Endothelial cell (in vitro differentiated cells): ENCODE measurements around the gene CLEC9A. TPM values are rescaled to one million over a fixed set of nuclear protein-coding genes. Genes with fewer than 3 reads are reported as not detected.

Experiments used
- DNase-seq: peaks from one replicate; pipeline ENCODE4 v3.0.0; 2021; ENCODE audit warnings: low spot score
- H3K27ac Mint-ChIP-seq: one replicate; pipeline ENCODE4 v1.8.0; 2021; ENCODE audit warnings: mixed read lengths, inconsistent platforms; ENCODE audit not compliant: unreplicated experiment
- H3K27me3 Mint-ChIP-seq: one replicate; pipeline ENCODE4 v1.8.0; 2021; ENCODE audit warnings: mild to moderate bottlenecking, moderate library complexity, mixed read lengths, inconsistent platforms; ENCODE audit not compliant: unreplicated experiment
- H3K36me3 Mint-ChIP-seq: one replicate; pipeline ENCODE4 v1.8.0; 2021; ENCODE audit warnings: mild to moderate bottlenecking, low read depth, mixed read lengths, inconsistent platforms; ENCODE audit not compliant: unreplicated experiment
- H3K4me1 Mint-ChIP-seq: one replicate; pipeline ENCODE4 v1.8.0; 2021; ENCODE audit warnings: mild to moderate bottlenecking, mixed read lengths, inconsistent platforms; ENCODE audit not compliant: unreplicated experiment
- H3K4me3 Mint-ChIP-seq: one replicate; pipeline ENCODE4 v1.8.0; 2021; ENCODE audit warnings: mild to moderate bottlenecking, mixed read lengths, inconsistent platforms; ENCODE audit not compliant: unreplicated experiment
- H3K9me3 Mint-ChIP-seq: one replicate; pipeline ENCODE4 v1.8.0; 2021; ENCODE audit warnings: mixed read lengths, inconsistent platforms; ENCODE audit not compliant: unreplicated experiment
- total RNA-seq: library from RNA; stranded (reverse); fragmentation: NEBNext Ultra II Directional; extraction: Animal tissue kit (Norgen Biotek cat#: 25700); gene quantifications from one replicate; pipeline ENCODE4 v1.2.1, GENCODE V29; 2021; ENCODE audit not compliant: unreplicated experiment
- TF ChIP-seq, protein P1 (sequence below): fragments of 200-600 bp; sonication (generic); IDR thresholded peaks from one replicate; pipeline ENCODE4 v1.5.0; 2021; ENCODE audit warnings: antibody characterized with exemption; ENCODE audit not compliant: unreplicated experiment

Gene CLEC9A
- total RNA-seq, 1 donor from 2014 or later = not detected

DNA sequence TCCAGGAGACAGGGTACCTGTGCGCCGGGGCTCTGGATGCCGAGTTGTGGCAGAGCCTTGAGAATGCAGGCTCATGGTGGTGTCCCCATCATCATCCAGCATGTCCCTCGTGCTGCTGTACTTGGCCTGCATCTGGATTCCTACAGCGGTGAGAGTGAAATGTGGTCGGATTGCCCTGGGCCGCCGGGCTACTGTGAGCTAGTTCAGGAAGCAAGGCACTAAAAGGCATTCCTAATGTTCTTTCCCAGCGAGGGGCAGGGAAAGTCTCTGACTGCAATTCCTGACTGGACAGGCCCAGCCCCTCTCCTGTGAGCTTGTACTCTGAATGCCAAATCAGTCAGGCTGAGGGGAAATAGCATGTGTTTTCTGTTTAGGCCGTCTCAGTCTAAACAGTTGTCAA, 68.3 kb downstream of the CLEC9A start, which contains the start of gene CLEC1A:
CLEC1A (minus strand) TSS at position 195 of the 400 bp plus-strand sequence; CDS start at position 132, 63 bp downstream.
- H3K27ac Mint-ChIP-seq = peak within 1 kb of the TSS; percentile 85

DNA sequence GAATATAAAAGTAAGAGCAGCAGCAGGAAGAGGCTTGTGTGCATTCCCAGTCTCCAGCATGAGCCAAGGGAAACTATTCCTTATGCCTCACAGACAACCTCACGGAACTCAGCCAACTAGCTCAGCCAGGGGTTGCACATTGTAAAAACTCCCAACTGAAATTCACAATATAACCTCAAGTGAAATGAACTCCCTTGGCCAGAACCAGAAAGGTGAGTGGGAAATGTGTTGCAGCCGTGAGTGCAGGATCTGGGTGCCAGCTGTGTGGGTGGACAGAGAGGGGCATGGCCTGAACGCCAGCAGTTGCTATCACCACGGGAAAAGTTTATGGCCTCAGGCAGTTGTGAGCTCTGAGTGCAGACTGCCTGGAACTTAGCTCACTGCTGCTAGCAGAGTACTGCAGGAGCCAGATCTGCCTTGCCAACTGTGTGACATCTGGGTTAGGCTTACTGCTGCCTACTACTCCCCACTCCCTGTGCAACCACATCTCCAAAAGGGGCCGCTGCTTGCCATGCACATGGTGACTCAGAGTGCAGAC, 70.6 kb downstream of the CLEC9A start:
- H3K4me1 Mint-ChIP-seq = peaks cover 35% of the 10 kb centered on the region
- H3K27ac Mint-ChIP-seq = peak overlapping the region; percentile 84
- no peaks in the 10 kb centered on the region for H3K9me3 Mint-ChIP-seq
- no peaks in the 10 kb centered on the region for H3K36me3 Mint-ChIP-seq
- TF ChIP-seq, protein P1, sequence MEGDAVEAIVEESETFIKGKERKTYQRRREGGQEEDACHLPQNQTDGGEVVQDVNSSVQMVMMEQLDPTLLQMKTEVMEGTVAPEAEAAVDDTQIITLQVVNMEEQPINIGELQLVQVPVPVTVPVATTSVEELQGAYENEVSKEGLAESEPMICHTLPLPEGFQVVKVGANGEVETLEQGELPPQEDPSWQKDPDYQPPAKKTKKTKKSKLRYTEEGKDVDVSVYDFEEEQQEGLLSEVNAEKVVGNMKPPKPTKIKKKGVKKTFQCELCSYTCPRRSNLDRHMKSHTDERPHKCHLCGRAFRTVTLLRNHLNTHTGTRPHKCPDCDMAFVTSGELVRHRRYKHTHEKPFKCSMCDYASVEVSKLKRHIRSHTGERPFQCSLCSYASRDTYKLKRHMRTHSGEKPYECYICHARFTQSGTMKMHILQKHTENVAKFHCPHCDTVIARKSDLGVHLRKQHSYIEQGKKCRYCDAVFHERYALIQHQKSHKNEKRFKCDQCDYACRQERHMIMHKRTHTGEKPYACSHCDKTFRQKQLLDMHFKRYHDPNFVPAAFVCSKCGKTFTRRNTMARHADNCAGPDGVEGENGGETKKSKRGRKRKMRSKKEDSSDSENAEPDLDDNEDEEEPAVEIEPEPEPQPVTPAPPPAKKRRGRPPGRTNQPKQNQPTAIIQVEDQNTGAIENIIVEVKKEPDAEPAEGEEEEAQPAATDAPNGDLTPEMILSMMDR = no peak
- no peak for DNase-seq
- H3K27me3 Mint-ChIP-seq = peaks cover 4% of the 10 kb centered on the region
- no peak overlapping the region for H3K4me3 Mint-ChIP-seq

More for the DNA sequence above, 68.3 kb downstream of the CLEC9A start, which contains the start of gene CLEC1A:
- H3K36me3 Mint-ChIP-seq = no peaks in the 10 kb centered on the region
- peak within 1 kb of the TSS; percentile 78 for H3K4me3 Mint-ChIP-seq
- H3K27me3 Mint-ChIP-seq = peaks cover 4% of the 10 kb centered on the region
- TF ChIP-seq, protein P1 = no peak
- peaks cover 35% of the 10 kb centered on the region for H3K4me1 Mint-ChIP-seq
- no peaks in the 10 kb centered on the region for H3K9me3 Mint-ChIP-seq
- DNase-seq = peak; percentile 55

DNA sequence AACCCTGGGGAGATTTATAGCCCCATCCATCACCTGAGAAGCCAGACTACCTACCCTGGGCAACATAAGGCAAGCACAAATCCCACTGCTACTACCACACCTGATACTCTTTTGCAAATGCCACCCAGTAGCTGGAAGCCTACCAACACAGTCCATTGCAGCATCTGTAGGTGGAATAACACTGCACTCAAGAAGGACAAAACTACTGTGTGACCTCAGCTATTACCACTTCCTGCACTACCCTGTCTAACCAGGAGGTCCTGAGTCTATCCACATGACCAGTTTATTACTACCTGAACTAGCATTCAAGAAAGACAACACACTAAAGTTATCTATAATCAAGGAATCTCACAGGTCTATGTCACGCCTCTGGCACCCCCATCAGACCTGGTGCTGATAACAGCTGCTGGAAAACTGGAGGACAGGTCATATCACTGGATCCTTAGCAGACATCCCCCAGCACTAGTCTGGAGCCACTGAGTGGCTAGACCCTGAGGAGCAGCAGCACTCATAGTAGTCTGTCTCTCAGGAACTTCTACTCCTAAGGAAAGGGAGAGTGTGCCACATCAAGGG, 71.3 kb downstream of the CLEC9A start:
- TF ChIP-seq, protein P1 = no peak
- H3K4me3 Mint-ChIP-seq = no peak overlapping the region
- peaks cover 35% of the 10 kb centered on the region for H3K4me1 Mint-ChIP-seq
- no peaks in the 10 kb centered on the region for H3K36me3 Mint-ChIP-seq
- H3K27ac Mint-ChIP-seq = no peak overlapping the region
- DNase-seq = no peak
- H3K9me3 Mint-ChIP-seq = no peaks in the 10 kb centered on the region
- H3K27me3 Mint-ChIP-seq = peaks cover 5% of the 10 kb centered on the region

DNA sequence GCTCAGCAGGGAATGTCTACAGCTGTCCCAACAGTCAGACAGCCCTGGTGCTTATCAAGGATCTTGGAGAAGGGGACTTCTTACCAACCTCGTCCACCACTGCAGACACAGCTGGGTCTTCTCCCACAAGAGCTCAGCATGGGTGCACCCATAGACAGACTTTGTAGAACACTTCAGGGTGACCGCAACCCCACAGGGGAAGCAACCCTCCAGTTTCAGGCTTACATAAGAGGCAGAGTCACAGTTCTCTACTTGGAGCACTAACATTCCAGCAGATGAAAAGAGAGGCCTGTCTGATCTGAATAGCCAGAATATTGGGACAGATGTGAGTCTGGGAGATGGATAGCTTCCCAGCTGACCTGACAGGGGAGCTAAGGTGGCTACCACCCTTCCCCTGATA, 71.8 kb downstream of the CLEC9A start:
- peaks cover 6% of the 10 kb centered on the region for H3K27me3 Mint-ChIP-seq
- H3K4me1 Mint-ChIP-seq = peaks cover 35% of the 10 kb centered on the region
- H3K9me3 Mint-ChIP-seq = no peaks in the 10 kb centered on the region
- H3K27ac Mint-ChIP-seq = no peak overlapping the region
- DNase-seq = no peak
- no peaks in the 10 kb centered on the region for H3K36me3 Mint-ChIP-seq
- TF ChIP-seq, protein P1 = no peak
- no peak overlapping the region for H3K4me3 Mint-ChIP-seq

DNA sequence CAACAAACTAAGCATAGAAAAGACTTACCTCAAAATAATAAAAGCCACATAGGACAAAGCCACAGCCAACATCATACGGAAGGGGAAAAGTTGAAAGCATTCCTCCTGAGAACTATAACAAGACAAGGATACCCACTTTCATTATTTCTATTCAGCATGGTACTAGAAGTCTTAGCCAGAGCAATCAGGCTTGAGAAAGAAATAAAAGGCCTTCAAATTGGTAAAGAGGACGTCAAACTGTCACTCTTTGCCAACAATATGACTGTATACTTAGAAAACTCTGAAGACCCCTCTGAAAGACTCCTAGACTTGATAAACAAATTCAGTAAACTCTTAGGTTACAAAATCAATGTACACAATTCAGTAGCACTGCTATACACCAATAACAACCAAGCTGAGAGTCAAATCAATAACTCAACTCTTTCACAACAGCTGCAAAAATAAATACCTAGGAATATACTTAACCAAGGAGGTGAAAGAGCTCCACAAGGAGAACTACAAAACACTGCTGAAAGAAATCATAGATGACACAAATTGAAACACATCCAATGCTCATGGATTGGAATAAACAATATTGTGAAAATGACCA, 79.9 kb downstream of the CLEC9A start:
- no peaks in the 10 kb centered on the region for H3K4me1 Mint-ChIP-seq
- H3K27me3 Mint-ChIP-seq = peaks cover 2% of the 10 kb centered on the region
- TF ChIP-seq, protein P1 = no peak
- no peak for DNase-seq
- no peak overlapping the region for H3K27ac Mint-ChIP-seq
- H3K9me3 Mint-ChIP-seq = no peaks in the 10 kb centered on the region
- peaks cover 5% of the 10 kb centered on the region for H3K36me3 Mint-ChIP-seq
- H3K4me3 Mint-ChIP-seq = no peak overlapping the region
